HG02852 (cell line): ENCODE data around the gene USP2.
A peak's percentile ranks its signal among the peaks of the same experiment; 100 is the strongest.

Source experiments
- ATAC-seq: cut with Tn5 transposase; IDR thresholded peaks from one replicate; pipeline ENCODE4 v1.9.1; 2021; ENCODE audit warnings: mild to moderate bottlenecking, moderate library complexity; ENCODE audit not compliant: unreplicated experiment

The USP2 gene

GRCh38 chr11:119363851-119364590 is 17.5 kb downstream of the USP2 start:
- peak; percentile 57 for ATAC-seq

GRCh38 chr11:119363081-119363850 is 18.2 kb downstream of the USP2 start:
- ATAC-seq, result no peak

DNA sequence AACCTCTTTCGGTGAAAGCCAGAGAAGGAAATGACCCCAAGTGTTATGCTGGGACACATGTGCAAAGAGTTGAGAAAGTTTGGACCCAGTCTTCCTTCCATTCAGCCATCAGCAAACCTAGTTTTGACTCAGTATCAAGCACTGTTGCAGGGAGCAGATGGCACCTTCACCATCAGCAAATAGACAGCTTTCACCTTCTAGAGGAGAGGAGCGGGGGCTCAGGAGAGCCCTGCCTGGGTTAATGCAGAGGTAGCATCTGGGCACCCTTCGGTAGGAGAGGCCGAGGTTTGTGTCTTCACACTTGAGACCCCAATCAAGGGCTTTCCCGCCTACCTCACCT is 18.8 kb downstream of the USP2 start:
- ATAC-seq, result no peak

- no peak for ATAC-seq
Observed at GRCh38 chr11:119361941-119362725, 19.4 kb downstream of the USP2 start.

DNA sequence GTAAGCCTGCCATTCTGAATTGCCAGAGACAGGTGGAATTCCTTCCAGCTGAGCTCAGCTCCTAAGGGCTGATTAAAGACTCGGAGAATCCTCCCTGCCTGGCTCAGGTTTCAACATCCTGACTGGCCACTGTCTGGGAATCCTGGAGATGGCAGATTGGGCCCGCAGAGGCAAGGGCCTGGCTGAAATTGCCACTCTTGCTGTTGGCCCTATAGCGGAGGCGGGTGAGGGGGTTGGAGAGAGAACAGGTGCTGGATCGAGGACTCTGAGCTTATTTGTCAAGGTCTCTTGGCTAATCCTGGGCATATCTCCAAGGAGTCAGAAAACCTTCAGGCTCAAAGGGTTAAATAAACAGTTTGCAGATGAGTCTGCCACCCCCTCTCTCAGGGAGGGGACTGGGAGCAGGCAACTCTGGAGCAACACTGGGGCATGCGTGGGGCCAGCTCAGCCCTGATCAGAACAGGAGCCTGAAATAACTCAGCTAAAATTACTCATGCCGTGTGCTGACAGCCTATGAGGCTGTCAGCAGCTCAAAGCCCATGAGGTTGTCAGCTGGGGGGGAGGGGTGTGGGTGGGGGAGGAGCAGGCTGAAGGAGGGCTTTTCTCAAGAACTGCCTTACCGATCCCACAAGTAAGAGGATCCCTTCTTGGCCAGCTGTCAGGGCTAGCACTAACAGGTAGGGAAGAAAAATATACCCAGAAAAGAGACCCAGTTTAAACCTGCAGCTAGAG is 20.3 kb downstream of the USP2 start:
- no peak for ATAC-seq

DNA sequence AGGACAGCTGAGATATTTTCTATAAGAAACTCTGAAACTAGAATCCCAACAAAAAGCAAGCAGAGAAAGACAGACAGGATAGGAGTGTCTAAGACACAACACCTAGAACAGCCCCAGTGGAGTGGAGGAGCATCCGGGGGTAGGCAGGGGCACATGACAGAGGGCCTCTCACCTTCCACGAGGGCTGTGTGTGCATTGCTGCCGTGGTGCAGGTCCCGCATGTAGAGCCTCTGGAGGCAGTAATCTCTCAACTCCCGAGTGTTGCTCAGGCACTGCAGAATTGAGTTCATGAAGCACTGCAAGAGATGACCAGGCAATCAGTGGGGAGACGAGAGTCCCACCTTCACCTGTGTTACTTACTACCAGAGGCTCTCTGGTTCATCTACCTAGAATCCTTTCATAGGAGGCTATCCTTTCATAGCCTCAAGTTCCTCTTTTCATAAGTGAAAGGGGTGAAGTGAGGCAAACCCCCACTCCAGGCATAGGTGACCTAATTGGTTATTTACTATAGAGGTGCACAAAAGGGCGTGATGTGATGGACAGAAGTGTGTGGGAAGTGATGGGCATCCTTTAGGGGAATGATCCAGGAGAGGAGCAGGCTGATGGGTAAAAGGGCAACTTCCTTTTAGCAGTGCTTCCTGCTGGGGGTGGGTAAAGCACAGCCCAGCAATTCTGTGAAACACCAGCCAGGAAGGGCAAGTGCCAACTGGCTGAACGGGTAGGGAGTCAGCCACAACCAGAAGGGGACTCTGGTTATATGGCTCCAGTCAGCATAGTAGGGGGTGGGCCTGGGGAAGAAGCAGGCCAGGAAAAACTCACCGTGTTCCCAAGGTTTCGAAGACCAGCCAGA is 21.9 kb downstream of the USP2 start:
- ATAC-seq, result no peak

- ATAC-seq, result no peak
Observed at GRCh38 chr11:119357074-119357473, 24.4 kb downstream of the USP2 start.

DNA sequence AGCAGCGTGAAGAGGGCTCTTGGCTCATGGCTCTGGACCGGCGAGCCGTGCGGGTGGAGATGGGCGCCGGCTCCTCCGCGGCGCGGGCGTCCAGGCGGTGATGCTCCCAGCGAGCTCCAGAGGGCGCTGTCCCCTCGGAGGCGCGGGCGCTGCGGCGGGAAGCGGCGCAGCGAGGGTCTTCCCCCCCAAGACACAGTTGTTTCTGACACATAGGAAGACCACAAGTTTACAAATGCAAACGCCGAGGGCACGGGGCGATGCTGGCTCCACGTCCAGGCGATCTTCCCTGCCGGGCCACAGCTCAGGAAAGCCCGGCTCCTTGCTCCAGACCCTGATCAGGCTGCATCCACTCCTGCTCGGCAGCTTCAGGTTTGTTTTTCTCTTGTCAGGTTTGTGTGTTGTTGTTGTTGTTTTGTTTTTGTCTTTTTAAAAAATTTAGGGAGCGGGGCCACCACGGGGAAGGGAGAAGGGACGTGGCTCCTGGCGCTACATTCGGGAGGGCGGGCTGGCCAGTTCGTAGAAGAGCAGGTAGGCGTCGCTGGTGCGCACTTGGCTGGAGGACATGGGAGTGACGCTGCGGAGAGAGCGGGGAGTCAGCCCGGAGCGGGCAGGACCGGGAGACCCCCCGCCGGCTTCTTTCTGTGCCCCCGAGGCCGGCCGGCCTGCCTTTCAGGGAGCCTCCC is 25.0 kb downstream of the USP2 start:
- ATAC-seq, result peak; percentile 71

DNA sequence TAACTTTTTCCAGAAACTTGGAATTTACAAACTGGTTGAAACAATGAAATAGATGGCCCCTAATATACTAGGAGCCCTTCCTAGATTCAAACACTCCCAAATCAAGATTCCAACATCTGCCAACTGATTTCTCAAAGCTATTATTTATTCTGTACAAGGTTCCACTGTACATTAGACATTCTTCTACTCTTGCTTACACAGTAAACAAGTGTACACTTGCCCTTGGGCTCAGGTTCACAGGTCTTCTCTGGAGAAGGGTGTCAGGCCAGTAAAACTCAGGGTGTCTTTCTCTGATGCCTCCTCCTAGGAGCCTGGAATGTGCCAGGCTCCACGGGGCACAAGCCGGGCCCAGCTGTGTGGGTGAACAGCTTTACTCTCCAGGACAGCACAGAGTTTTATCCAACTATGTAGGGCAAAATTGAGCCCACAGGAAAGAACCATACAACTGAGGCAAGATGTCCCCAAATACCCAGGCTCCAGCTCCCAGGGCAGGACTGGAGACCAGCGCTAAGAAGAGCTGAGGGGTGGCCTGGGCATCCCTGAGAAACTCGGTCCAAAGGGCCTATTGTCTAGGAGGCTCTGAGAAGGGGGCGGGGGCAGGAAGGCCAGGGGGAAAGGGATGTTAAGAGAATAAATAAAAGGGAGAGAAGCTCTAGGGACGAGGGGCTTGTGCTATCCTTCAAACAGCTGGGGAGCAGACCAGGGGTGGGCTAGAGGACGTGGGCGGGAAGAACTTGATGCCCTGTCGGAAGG is 26.2 kb downstream of the USP2 start:
- ATAC-seq, result no peak

DNA sequence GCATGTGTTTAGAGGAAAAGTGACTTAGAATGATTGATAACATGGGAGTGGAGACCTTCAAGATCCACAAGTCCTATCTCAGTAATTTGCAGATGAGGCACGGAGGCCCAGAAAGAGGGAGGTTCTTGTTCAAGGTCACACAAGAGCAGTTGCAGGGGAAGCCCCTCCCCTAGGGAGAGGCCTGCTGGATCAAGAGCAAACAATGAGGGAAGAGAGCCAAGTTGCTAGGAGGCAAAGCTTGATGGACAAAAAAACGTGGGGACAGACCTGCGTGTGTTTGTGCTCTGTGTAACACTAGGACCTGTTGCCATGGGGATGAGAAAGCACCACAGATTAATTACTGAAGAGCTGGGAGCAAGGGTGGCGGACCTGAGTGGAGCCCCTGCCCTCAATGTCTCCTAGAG is 28.6 kb downstream of the USP2 start:
- no peak for ATAC-seq

DNA sequence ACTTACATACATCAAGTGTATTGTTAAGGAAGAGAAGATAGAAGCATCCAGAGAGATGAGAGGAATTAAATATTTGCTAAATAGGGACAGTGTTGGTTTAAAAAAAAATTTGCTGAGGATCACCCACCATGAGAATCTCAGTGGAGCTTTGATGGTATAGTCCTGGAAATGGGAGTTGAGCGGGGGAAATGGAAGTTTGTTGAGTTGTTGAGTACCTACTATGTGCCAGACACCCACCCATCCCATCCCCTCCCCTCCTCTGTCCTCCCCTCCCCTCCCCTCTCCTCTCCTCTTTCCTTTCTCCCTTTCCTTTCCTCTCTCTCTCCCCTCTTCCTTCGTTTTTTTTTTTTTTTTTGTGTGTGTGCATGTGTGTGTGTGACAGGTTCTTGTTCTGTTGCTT is 30.3 kb downstream of the USP2 start:
- no peak for ATAC-seq

- no peak for ATAC-seq
Observed at GRCh38 chr11:119350302-119350701, 31.2 kb downstream of the USP2 start.

DNA sequence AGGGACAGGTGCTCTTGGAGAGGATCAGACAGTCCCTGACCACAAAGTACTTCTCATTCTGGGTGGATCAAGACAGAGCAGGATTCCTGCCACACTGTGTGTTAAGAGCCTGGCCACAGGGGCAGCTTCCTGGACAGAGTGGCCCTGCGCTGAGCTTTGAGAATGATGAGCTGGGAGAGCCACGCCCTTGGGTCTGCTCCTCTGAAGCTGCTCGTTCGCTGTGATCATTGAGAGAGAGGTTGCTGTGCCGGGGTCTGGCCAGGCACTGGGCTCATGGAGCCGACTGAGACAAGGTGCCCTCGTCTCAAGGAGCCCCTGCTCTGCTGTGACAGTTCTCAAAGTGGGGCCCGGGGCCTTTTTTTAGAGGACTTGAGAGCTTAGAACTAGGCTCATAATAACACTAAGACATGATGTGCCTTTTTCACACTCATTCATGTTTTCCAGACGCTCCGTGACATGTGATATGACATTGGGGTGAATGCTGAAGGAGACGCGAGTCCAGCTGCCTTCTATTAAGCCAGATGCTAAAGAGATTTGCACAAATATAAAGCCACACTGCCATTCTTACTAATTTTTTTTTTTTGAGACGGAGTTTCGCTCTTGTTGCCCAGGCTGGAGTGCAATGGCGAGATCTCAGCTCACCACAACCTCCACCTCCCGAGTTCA is 33.4 kb downstream of the USP2 start:
- no peak for ATAC-seq

DNA sequence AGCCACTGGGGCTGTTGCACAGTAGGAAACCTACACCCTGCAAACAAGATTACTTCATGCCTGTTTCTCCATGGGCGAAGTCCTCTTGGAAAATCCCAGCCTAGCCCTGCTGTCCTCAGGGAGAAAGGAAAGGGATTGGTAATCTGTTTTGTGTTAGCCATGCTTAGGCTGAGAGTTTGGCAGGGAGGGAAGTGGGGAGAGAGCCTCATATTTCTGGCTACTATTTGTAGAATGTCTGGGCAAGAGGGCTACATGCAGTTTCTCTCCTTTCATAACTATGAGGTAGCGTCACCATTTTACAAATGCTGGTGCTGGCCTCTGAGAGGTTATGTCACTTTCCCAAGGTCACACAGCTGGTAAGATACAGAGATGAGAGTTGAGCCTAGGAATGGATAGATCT is 34.2 kb downstream of the USP2 start:
- no peak for ATAC-seq

DNA sequence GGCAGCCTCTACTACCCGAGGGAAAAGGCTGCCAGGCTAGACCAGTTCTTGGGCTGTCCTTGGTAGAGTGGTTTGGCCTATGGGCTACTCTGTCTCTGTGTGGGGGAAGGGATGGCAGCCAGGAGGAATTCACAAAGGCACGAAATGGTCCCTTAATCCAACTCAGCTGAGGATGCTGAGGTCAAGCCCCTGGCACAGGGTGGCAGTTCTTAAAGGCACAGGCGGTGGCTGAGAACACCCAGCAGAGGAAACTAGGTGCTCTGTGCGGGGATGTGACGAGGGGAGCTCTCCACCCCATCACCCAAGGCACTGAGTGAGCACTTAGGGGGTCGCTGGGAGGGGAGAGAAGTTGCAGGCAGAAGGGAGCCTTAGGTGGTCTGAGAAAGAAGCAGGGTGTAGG is 34.9 kb downstream of the USP2 start, which contains the start of gene MFRP:
TSS of gene MFRP (minus strand) at position 101 of the 400 bp plus-strand sequence. CDS start 192 bp downstream, outside the sequence.
- ATAC-seq, result no peak

- no peak for ATAC-seq
Observed at GRCh38 chr11:119345685-119346084, 35.8 kb downstream of the USP2 start.

GRCh38 chr11:119344291-119345010 is 37.0 kb downstream of the USP2 start:
- ATAC-seq, result no peak

- no peak for ATAC-seq
Observed at GRCh38 chr11:119343726-119344125, 37.8 kb downstream of the USP2 start.
